Kidney (tissue), 22 donors: ENCODE measurements around the gene ALPL. TPM values are rescaled to one million over a fixed set of nuclear protein-coding genes. Genes with fewer than 3 reads are reported as not detected.
"Not testable (repeated sequence)": the region's sequence is repeated elsewhere in the genome, so short reads cannot be mapped to it uniquely, and the experiment has no call there.

Experiments used
- DNase-seq, 5 donors: peaks; one replicate each; pipeline ENCODE4 v3.0.0-alpha.2; 2013 to 2020
- FAIRE-seq: peaks from 2 replicates; lab custom pipeline; 2012; peaks lifted over from hg19 to GRCh38; lab: Jason Lieb, UNC
- H3K27ac ChIP-seq, 2 donors: one replicate each; pipeline ENCODE4 v1.7.0; 2013; ENCODE audit warnings: low read depth in 2 of 2, low read length in 2 of 2, inconsistent platforms in 1 of 2
- H3K27me3 ChIP-seq: one replicate; pipeline ENCODE4 v1.7.1; 2013; ENCODE audit warnings: low read length, inconsistent platforms; ENCODE audit not compliant: control insufficient read depth, insufficient read depth
- H3K36me3 ChIP-seq, 3 donors: one replicate each; pipeline versions ENCODE4 v1.7.0 to v1.7.1; 2013; ENCODE audit warnings: low read length in 3 of 3, control low read depth in 1 of 3, inconsistent platforms in 1 of 3; ENCODE audit not compliant: insufficient read depth in 3 of 3, control insufficient read depth in 2 of 3
- H3K4me1 ChIP-seq, 3 donors: one replicate each; pipeline versions ENCODE4 v1.7.0 to v1.7.1; 2013; ENCODE audit warnings: low read length in 3 of 3, inconsistent platforms in 1 of 3, low read depth in 1 of 3; ENCODE audit not compliant: control insufficient read depth in 2 of 3, insufficient read depth in 2 of 3
- H3K4me3 ChIP-seq, 3 donors: one replicate each; pipeline versions ENCODE4 v1.7.0 to v1.8.1; 2013; ENCODE audit warnings: low read length in 3 of 3, control low read depth in 1 of 3, inconsistent platforms in 1 of 3
- H3K9ac ChIP-seq, 3 donors: one replicate each; pipeline versions ENCODE4 v1.7.0 to v1.7.1; 2013; ENCODE audit warnings: low read length in 3 of 3, control low read depth in 1 of 3, inconsistent platforms in 1 of 3
- H3K9me3 ChIP-seq, 3 donors: one replicate each; pipeline versions ENCODE4 v1.7.0 to v1.7.1; 2013; ENCODE audit warnings: low read length in 3 of 3, control low read depth in 1 of 3, inconsistent platforms in 1 of 3; ENCODE audit not compliant: control insufficient read depth in 2 of 3, insufficient read depth in 1 of 3
- intact Hi-C: fragments of 100-400 bp; cut with DNase I; formaldehyde crosslinking; loops from one replicate; pipeline ENCODE4 v1.11.1; 2022
- long read RNA-seq, 10 donors: library from polyadenylated mRNA in 1 of 10; unstranded in 1 of 10; transcript quantifications; one replicate each; pipeline ENCODE4 v2.0.0 and lab custom pipeline, GENCODE V29; 2021 to 2026
- polyA plus RNA-seq: library from polyadenylated mRNA; stranded (reverse); fragments of 350-450 nt; fragmentation: Illumina TruSeq; extraction: RNeasy Lipid Tissue Mini Kit (QIAGEN cat#74804); gene quantifications from one replicate; pipeline ENCODE4 v1.2.3, GENCODE V29; 2014; ENCODE audit warnings: low read depth, low replicate concordance; ENCODE audit not compliant: insufficient read depth
- total RNA-seq: library from RNA; stranded (reverse); fragmentation: NEBNext Ultra II Directional; extraction: Animal tissue kit (Norgen Biotek cat#: 25700); gene quantifications from one replicate; pipeline ENCODE4 v1.2.1, GENCODE V29; 2021
- TF ChIP-seq, protein P1 (sequence below): IDR thresholded peaks from 3 replicates; pipeline ENCODE4 v1.5.1; 2012; ENCODE audit warnings: mild to moderate bottlenecking, moderate library complexity, borderline replicate concordance; ENCODE audit not compliant: insufficient read depth; ENCODE audit errors: extremely low read depth
- donor health status: control.
- donor health status: control.
- donor health status: control.
- donor health status: control.
- donor health status: control.
- donor health status: DM: yes; HTN: yes; CAD: no.
- donor health status: Normal renal cell carcinoma (clear cell type).

The ALPL gene
- 8.4 TPM for total RNA-seq
- 133 TPM for polyA plus RNA-seq
- long read RNA-seq, donor 1, transcript ALPL-204 (12 exons, 2,589 nt), result major isoform, 6 of 6 reads
- long read RNA-seq, donor 1, partial matches to known transcripts, result 0 of 6 reads
- long read RNA-seq, donor 1, other reads (novel, unspliced or antisense), result 0 of 6 reads
- long read RNA-seq, donor 2, transcript ALPL-204 (12 exons, 2,589 nt), result major isoform, 6 of 8 reads
- long read RNA-seq, donor 2, partial matches to known transcripts, result 0 of 8 reads
- long read RNA-seq, donor 2, other reads (novel, unspliced or antisense), result 0 of 8 reads
- long read RNA-seq, donor 3, transcript ALPL-204 (12 exons, 2,589 nt), result major isoform, 9 of 17 reads
- long read RNA-seq, donor 3, partial matches to known transcripts, result 6 of 17 reads
- long read RNA-seq, donor 3, other reads (novel, unspliced or antisense), result 0 of 17 reads
- long read RNA-seq, donor 4, partial matches to known transcripts, result 0 of 2 reads
- long read RNA-seq, donor 4, other reads (novel, unspliced or antisense), result 0 of 2 reads
- long read RNA-seq, donor 5, result 0 reads
- long read RNA-seq, donor 6, partial matches to known transcripts, result 0 of 3 reads
- long read RNA-seq, donor 6, other reads (novel, unspliced or antisense), result 0 of 3 reads
- long read RNA-seq, donor 7, partial matches to known transcripts, result 1 of 2 reads
- long read RNA-seq, donor 7, other reads (novel, unspliced or antisense), result 0 of 2 reads
- long read RNA-seq, donor 8, partial matches to known transcripts, result 0 of 3 reads
- long read RNA-seq, donor 8, other reads (novel, unspliced or antisense), result 0 of 3 reads
- long read RNA-seq, donor 9, partial matches to known transcripts, result 0 of 2 reads
- long read RNA-seq, donor 9, other reads (novel, unspliced or antisense), result 0 of 2 reads
- long read RNA-seq, donor 10, transcript ALPL-204 (12 exons, 2,589 nt), result major isoform, 8 of 9 reads
- long read RNA-seq, donor 10, partial matches to known transcripts, result 0 of 9 reads
- long read RNA-seq, donor 10, other reads (novel, unspliced or antisense), result 0 of 9 reads

- DNase-seq (peak in 3 of 5 donors; percentile 31 to 61 (median 34)), FAIRE-seq (no peak)
- H3K9ac ChIP-seq, result no peak within 1 kb of the TSS
- TF ChIP-seq, protein P1, sequence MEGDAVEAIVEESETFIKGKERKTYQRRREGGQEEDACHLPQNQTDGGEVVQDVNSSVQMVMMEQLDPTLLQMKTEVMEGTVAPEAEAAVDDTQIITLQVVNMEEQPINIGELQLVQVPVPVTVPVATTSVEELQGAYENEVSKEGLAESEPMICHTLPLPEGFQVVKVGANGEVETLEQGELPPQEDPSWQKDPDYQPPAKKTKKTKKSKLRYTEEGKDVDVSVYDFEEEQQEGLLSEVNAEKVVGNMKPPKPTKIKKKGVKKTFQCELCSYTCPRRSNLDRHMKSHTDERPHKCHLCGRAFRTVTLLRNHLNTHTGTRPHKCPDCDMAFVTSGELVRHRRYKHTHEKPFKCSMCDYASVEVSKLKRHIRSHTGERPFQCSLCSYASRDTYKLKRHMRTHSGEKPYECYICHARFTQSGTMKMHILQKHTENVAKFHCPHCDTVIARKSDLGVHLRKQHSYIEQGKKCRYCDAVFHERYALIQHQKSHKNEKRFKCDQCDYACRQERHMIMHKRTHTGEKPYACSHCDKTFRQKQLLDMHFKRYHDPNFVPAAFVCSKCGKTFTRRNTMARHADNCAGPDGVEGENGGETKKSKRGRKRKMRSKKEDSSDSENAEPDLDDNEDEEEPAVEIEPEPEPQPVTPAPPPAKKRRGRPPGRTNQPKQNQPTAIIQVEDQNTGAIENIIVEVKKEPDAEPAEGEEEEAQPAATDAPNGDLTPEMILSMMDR, result no peak
- peak within 1 kb of the TSS in 2 of 3 donors; percentile 44 to 50 for H3K4me3 ChIP-seq
- H3K9me3 ChIP-seq, result no peaks in the 10 kb centered on the region
- intact Hi-C loops, result no loop called here
- H3K27ac ChIP-seq, result peak within 1 kb of the TSS in 1 of 2 donors; percentile 24
- H3K27me3 ChIP-seq, result no peaks in the 10 kb centered on the region
- no peaks in the 10 kb centered on the region for H3K36me3 ChIP-seq
- H3K4me1 ChIP-seq, result peaks cover 0 to 15% (median 1%) of the 10 kb centered on the region in 3 donors
These were observed at the start of gene ALPL for GRCh38 chr1:21509351-21510112. TSS of gene ALPL (plus strand) at chr1:21509423. CDS start at chr1:21554082, 44,659 bp downstream.

GRCh38 chr1:21465127-21465526 lies 44.1 kb upstream of the ALPL start:
- FAIRE-seq, DNase-seq, intact Hi-C loops: not testable (repeated sequence)

DNA sequence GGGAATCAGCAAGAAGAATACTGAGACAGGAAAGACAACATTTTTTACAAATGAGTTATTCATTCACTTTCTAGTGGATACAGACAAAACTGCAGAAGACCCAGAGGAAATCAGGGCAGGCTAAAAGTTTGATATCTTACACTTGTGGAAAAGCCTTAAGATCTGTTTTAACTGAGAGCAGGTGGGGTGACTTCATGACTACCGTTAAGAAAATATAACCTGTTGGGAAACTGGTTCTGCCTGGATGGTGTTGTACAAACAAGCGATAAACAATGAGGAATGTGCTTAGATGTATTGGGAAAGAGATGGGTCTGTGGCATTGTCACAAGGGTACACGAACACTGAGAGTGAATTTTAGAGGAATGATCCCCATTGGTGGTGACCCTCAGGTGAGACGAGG lies 41.3 kb upstream of the ALPL start:
- H3K36me3 ChIP-seq, H3K4me3 ChIP-seq, H3K9me3 ChIP-seq, DNase-seq, H3K9ac ChIP-seq, FAIRE-seq, H3K27me3 ChIP-seq, H3K4me1 ChIP-seq, intact Hi-C loops, H3K27ac ChIP-seq: not testable (repeated sequence)

More at GRCh38 chr1:21465127-21465526, 44.1 kb upstream of the ALPL start:
- not testable (repeated sequence) for H3K4me1 ChIP-seq, H3K36me3 ChIP-seq, H3K27me3 ChIP-seq, H3K4me3 ChIP-seq, H3K27ac ChIP-seq, H3K9ac ChIP-seq, H3K9me3 ChIP-seq

- peak in 2 of 5 donors; percentile 12 to 49 for DNase-seq
These were observed 40.6 kb upstream of the ALPL start for GRCh38 chr1:21468599-21468998.

More at GRCh38 chr1:21468599-21468998, 40.6 kb upstream of the ALPL start:
- Histone ChIP-seq H3K9me3 (no peaks in the 10 kb centered on the region), H3K27ac (no peak overlapping the region), H3K4me1 (no peaks in the 10 kb centered on the region), H3K27me3 (no peaks in the 10 kb centered on the region), H3K36me3 (peaks cover 0 to 5% (median 3%) of the 10 kb centered on the region in 3 donors), H3K9ac (no peak overlapping the region), H3K4me3 (no peak overlapping the region)
- TF ChIP-seq, protein P1, result no peak
- no peak for FAIRE-seq
- intact Hi-C loops, result no loop called here
